ENCODE results near the gene SGK2. TPM values are rescaled to one million over a fixed set of nuclear protein-coding genes. Genes with fewer than 3 reads are reported as not detected.

The SGK2 gene
- total and polyA plus RNA-seq, 2 of the 13 experiments (the other 11 are each of a cell fraction or from before 2014, with no cell fraction given), result 6.2 to 29.4 TPM

- peak; percentile 86 for TF ChIP-seq NRL (CRISPR knock-in tag; IDR thresholded peaks at IDR 0.05; ENCODE audit: borderline replicate concordance)
- peak; percentile 75; the same call in 1 of the 2 replicates for TF ChIP-seq ZNF292 (CRISPR knock-in tag; IDR thresholded peaks at IDR 0.05; ENCODE audit: borderline replicate concordance, low read depth)
- TF ChIP-seq NFYC (CRISPR knock-in tag; IDR thresholded peaks at IDR 0.05), result no peak
- TF ChIP-seq ZNF713 (CRISPR knock-in tag; IDR thresholded peaks at IDR 0.05), result 0 out of 2 replicates have a peak, but pooled peaks have one; percentile 47
- TF ChIP-seq TARDBP (CRISPR knock-in tag; IDR thresholded peaks at IDR 0.05), result peak; percentile 22; the same call in 1 of the 2 replicates
- TF ChIP-seq RFX1 (IDR thresholded peaks at IDR 0.05), result no peak
- TF ChIP-seq MYPOP (CRISPR knock-in tag; IDR thresholded peaks at IDR 0.05), result peak; percentile 12; the same call in 1 of the 2 replicates
- peak; percentile 49; the same call in 1 of the 2 replicates for TF ChIP-seq ZNF768 (CRISPR knock-in tag; IDR thresholded peaks at IDR 0.05)
- peak; percentile 58; the same call in 1 of the 2 replicates for TF ChIP-seq ZMYM3 (CRISPR knock-in tag; IDR thresholded peaks at IDR 0.05)
- TF ChIP-seq NFKBIZ (CRISPR knock-in tag; IDR thresholded peaks at IDR 0.05), result 0 out of 2 replicates have a peak, but pooled peaks have one; percentile 69
- TF ChIP-seq ARID4A (CRISPR knock-in tag; IDR thresholded peaks at IDR 0.05; ENCODE audit: borderline replicate concordance), result peak; percentile 56
- TF ChIP-seq ZFP36L1 (CRISPR knock-in tag; IDR thresholded peaks at IDR 0.05), result peak; percentile 74; the same call in 1 of the 2 replicates
- TF ChIP-seq NFE2 (CRISPR knock-in tag; IDR thresholded peaks at IDR 0.05), result 0 out of 2 replicates have a peak, but pooled peaks have one; percentile 10
- TF ChIP-seq RBM22 (optimal IDR thresholded peaks at IDR 0.05; ENCODE audit: low read length), result no peak
- TF ChIP-seq ZNF232 (CRISPR knock-in tag; IDR thresholded peaks at IDR 0.05; ENCODE audit: borderline replicate concordance), result peak; percentile 67
- TF ChIP-seq MAFF (IDR thresholded peaks at IDR 0.05; ENCODE audit: low read depth, low read length), result no peak
- TF ChIP-seq ZNF546 (CRISPR knock-in tag; conservative IDR thresholded peaks at IDR 0.05), result no peak; the same call in 1 of the 2 replicates
- TF ChIP-seq KDM4B (CRISPR knock-in tag; IDR thresholded peaks at IDR 0.05), result no peak
- TF ChIP-seq ZNF883 (CRISPR knock-in tag; IDR thresholded peaks at IDR 0.05; ENCODE audit: not compliant biosample characterization), result peak; percentile 43
- TF ChIP-seq ZBTB7B (CRISPR knock-in tag; IDR thresholded peaks at IDR 0.05), result no peak
- TF ChIP-seq RFXAP (CRISPR knock-in tag; IDR thresholded peaks at IDR 0.05; ENCODE audit: borderline replicate concordance), result peak; percentile 17; the same call in 1 of the 2 replicates
- TF ChIP-seq ZNF761 (CRISPR knock-in tag; conservative IDR thresholded peaks at IDR 0.05), result no peak
- TF ChIP-seq SAP130 (CRISPR knock-in tag; IDR thresholded peaks at IDR 0.05; ENCODE audit: low read depth), result peak; percentile 70
- TF ChIP-seq SP4 (CRISPR knock-in tag; IDR thresholded peaks at IDR 0.05), result 0 out of 2 replicates have a peak, but pooled peaks have one; percentile 52
- 0 out of 2 replicates have a peak, but pooled peaks have one; percentile 40 for TF ChIP-seq ELF1 (CRISPR knock-in tag; IDR thresholded peaks at IDR 0.05)
- no peak for TF ChIP-seq GATAD2A (CRISPR knock-in tag; IDR thresholded peaks at IDR 0.05)
- 0 out of 2 replicates have a peak, but pooled peaks have one; percentile 30 for TF ChIP-seq ZNF879 (CRISPR knock-in tag; IDR thresholded peaks at IDR 0.05)
Observed at GRCh38 chr20:43538878-43539700, 19.7 kb upstream of the SGK2 start (continued).

Data from HepG2 (cell line).